K562 (cell line): ENCODE measurements around the gene CISD3. TPM values are rescaled to one million over a fixed set of nuclear protein-coding genes. Genes with fewer than 3 reads are reported as not detected.

Experiments used
- ATAC-seq: fragments of 200-7000 bp; cut with Tn5 transposase; 3 replicates; pipeline ENCODE4 v1.9.1; 2020; ENCODE audit warnings: moderate library complexity
- BruUV-seq: library from RNA; stranded (reverse); fragments of 400-500 nt; replicated peaks from 2 replicates; lab custom pipeline; 2021; lab: Mats Ljungman, UMichigan
- CTCF ChIA-PET: fragments of 300-600 bp; formaldehyde crosslinking; extraction: SDS; loops from one replicate; lab custom pipeline; 2021; ENCODE audit warnings: low intra/inter-chr PET ratio; lab: Yijun Ruan, JAX
- POLR2A ChIA-PET: fragments of 300-600, 350-650 bp; sonication (Branson Sonifier 250); formaldehyde crosslinking; extraction: SDS; loops from one replicate; lab custom pipeline; 2021; ENCODE audit warnings: antibody characterized with exemption, inconsistent platforms; lab: Yijun Ruan, JAX
- DNase-seq, 4 experiments: peaks; one replicate each; pipeline versions ENCODE4 v3.0.0 to v3.0.0-alpha.2; 2011 to 2018; ENCODE audit warnings: low spot score in 3 of 4, mixed read lengths in 3 of 4; ENCODE audit errors: extremely low read depth in 1 of 4
- FAIRE-seq: peaks from 2 replicates; lab custom pipeline; 2011; peaks lifted over from hg19 to GRCh38; lab: Jason Lieb, UNC
- H2AFZ ChIP-seq: 2 replicates; pipeline ENCODE4 v1.6.0; 2011; ENCODE audit warnings: low read depth, low read length, control low read depth, inconsistent platforms
- H3K27ac ChIP-seq: fragments of 200-600 bp; 3 replicates; pipeline ENCODE4 v1.8.0; 2011; ENCODE audit warnings: low read depth, mild to moderate bottlenecking, control low read depth, inconsistent platforms, low read length, moderate library complexity, mixed read lengths; ENCODE audit errors: extremely low read depth
- H3K27me3 ChIP-seq, 2 experiments: fragments of 300-600 bp in 1 of 2; 2 replicates in 1 of 2; 3 replicates in 1 of 2; pipeline versions ENCODE4 v1.6.0 to v1.8.0; 2011; ENCODE audit warnings: inconsistent platforms in 2 of 2, low read length in 2 of 2, mild to moderate bottlenecking in 1 of 2, mixed read lengths in 1 of 2, moderate library complexity in 1 of 2; ENCODE audit not compliant: control insufficient read depth in 2 of 2, insufficient read depth in 2 of 2
- H3K36me3 ChIP-seq: fragments of 300-600 bp; 3 replicates; pipeline ENCODE4 v1.8.0; 2011; ENCODE audit warnings: mild to moderate bottlenecking, low read length, inconsistent platforms; ENCODE audit not compliant: control insufficient read depth, insufficient read depth
- H3K4me1 ChIP-seq, 2 experiments: fragments of 200-600 bp in 1 of 2; replicated peaks in 1 of 2; 2 replicates in 1 of 2; 3 replicates in 1 of 2; pipeline versions ENCODE4 v1.5.1 to v1.8.0; 2011; ENCODE audit warnings: inconsistent platforms in 2 of 2, low read length in 2 of 2, mild to moderate bottlenecking in 1 of 2, mixed read lengths in 1 of 2, moderate library complexity in 1 of 2; ENCODE audit not compliant: control insufficient read depth in 2 of 2, insufficient read depth in 2 of 2
- H3K4me2 ChIP-seq: 2 replicates; pipeline ENCODE4 v1.6.1; 2011; ENCODE audit warnings: low read length, control low read depth, inconsistent platforms, mixed read lengths; ENCODE audit not compliant: insufficient read depth
- H3K4me3 ChIP-seq: fragments of 200-600 bp; sonication (generic), shearing (Covaris generic); 2 replicates; pipeline ENCODE4 v1.5.1; 2016; ENCODE audit warnings: control low read depth, inconsistent platforms
- H3K79me2 ChIP-seq: fragments of 200-600 bp; 3 replicates; pipeline ENCODE4 v1.8.0; 2011; ENCODE audit warnings: low read length, inconsistent platforms; ENCODE audit not compliant: control insufficient read depth, insufficient read depth
- H3K9ac ChIP-seq, 2 experiments: 2 replicates each; pipeline versions ENCODE4 v1.6.0 to v1.6.1; 2011; ENCODE audit warnings: low read depth in 2 of 2, low read length in 2 of 2, control low read depth in 1 of 2, inconsistent platforms in 1 of 2, mild to moderate bottlenecking in 1 of 2, mixed read lengths in 1 of 2; ENCODE audit not compliant: insufficient read depth in 1 of 2
- H3K9me1 ChIP-seq: one replicate; pipeline ENCODE4 v1.6.0; 2011; ENCODE audit warnings: inconsistent platforms, mild to moderate bottlenecking, low read length, moderate library complexity; ENCODE audit not compliant: control insufficient read depth, insufficient read depth
- H3K9me3 ChIP-seq: replicated peaks from 2 replicates; pipeline ENCODE4 v1.5.1; 2011; ENCODE audit warnings: low read depth, low read length, inconsistent platforms; ENCODE audit not compliant: control insufficient read depth, insufficient read depth
- H4K20me1 ChIP-seq: replicated peaks from 2 replicates; pipeline ENCODE4 v1.6.1; 2011; ENCODE audit warnings: low read length, inconsistent platforms, mixed read lengths; ENCODE audit not compliant: control insufficient read depth, insufficient read depth
- CC2D1A ChIP-seq: fragments of 450-650 bp; IDR thresholded peaks from 2 replicates; pipeline ENCODE4 v1.6.1; 2017; ENCODE audit warnings: mild to moderate bottlenecking
- HMGN3 ChIP-seq: IDR thresholded peaks from 2 replicates; pipeline ENCODE4 v1.6.1; 2011; ENCODE audit warnings: borderline replicate concordance, low read depth, mild to moderate bottlenecking, mixed read lengths, low read length; ENCODE audit not compliant: insufficient read length; ENCODE audit errors: extremely low read depth
- MAFF ChIP-seq: IDR thresholded peaks from 2 replicates; pipeline ENCODE4 v1.6.1; 2012; ENCODE audit warnings: low read length, improper control_type of control experiment
- MED1 ChIP-seq: sonication (generic); formaldehyde crosslinking; IDR thresholded peaks from 2 replicates; pipeline ENCODE4 v1.8.1; 2023; ENCODE audit warnings: missing genetic modification reagents, borderline replicate concordance
- MEF2D ChIP-seq: conservative IDR thresholded peaks from 2 replicates; pipeline ENCODE4 v1.6.1; 2016; ENCODE audit warnings: low read depth, missing genetic modification characterization, missing compliant biosample characterization
- PCBP1 ChIP-seq: fragments of 200-400 bp; formaldehyde crosslinking; IDR thresholded peaks from 2 replicates; pipeline ENCODE4 v1.6.1; 2018; ENCODE audit warnings: mild to moderate bottlenecking, low read depth, low read length; ENCODE audit not compliant: poor library complexity, severe bottlenecking
- POLR2G ChIP-seq: fragments of 200-400 bp; formaldehyde crosslinking; IDR thresholded peaks from 2 replicates; pipeline ENCODE4 v1.6.1; 2017; ENCODE audit warnings: low read depth, mild to moderate bottlenecking, antibody characterized with exemption, low read length, moderate library complexity
- RBFOX2 ChIP-seq: fragments of 200-400 bp; formaldehyde crosslinking; IDR thresholded peaks from 2 replicates; pipeline ENCODE4 v1.6.1; 2017; ENCODE audit warnings: low read depth, mild to moderate bottlenecking, low read length, moderate library complexity
- RHOXF2B ChIP-seq: fragments of 250-450 bp; sonication (Bioruptor Pico); conservative IDR thresholded peaks from 2 replicates; pipeline ENCODE4 v1.5.1; 2021
- SMC3 ChIP-seq: conservative IDR thresholded peaks from 2 replicates; pipeline ENCODE4 v1.6.1; 2011; ENCODE audit warnings: low read depth, low read length, improper control_type of control experiment; ENCODE audit not compliant: insufficient read depth
- SOX6 ChIP-seq: fragments of 450-650 bp; IDR thresholded peaks from 2 replicates; pipeline ENCODE4 v1.6.1; 2014; ENCODE audit warnings: mild to moderate bottlenecking
- ZFX ChIP-seq: sonication (generic); formaldehyde crosslinking; IDR thresholded peaks from 2 replicates; pipeline ENCODE4 v1.8.0; 2022; ENCODE audit warnings: mild to moderate bottlenecking, missing genetic modification reagents, moderate library complexity
- ZNF347 ChIP-seq: fragments of 450-650 bp; formaldehyde crosslinking; IDR thresholded peaks from 2 replicates; pipeline ENCODE4 v1.4.0; 2020; ENCODE audit warnings: low read depth, mild to moderate bottlenecking, moderate library complexity
- ZNF766 ChIP-seq: fragments of 200-800 bp; sonication (Bioruptor generic); conservative IDR thresholded peaks from 2 replicates; pipeline ENCODE4 v1.6.1; 2016; ENCODE audit warnings: missing genetic modification characterization, missing compliant biosample characterization
- WGBS: fragments of 100-300 bp; shearing (Covaris generic); methylation state at CpG from one replicate; pipeline ENCODE4 v1.1.6; 2016; ENCODE audit warnings: low coverage, mixed read lengths; ENCODE audit not compliant: insufficient coverage; ENCODE audit errors: missing lambda C conversion rate; 5-methylcytosine and 5-hydroxymethylcytosine counted together
- in situ Hi-C: fragments of 300-500 bp; cut with MboI; formaldehyde crosslinking; loops from 4 replicates; pipeline ENCODE4 v1.15.0; 2018; ENCODE audit warnings: inconsistent platforms, mixed read lengths
- intact Hi-C: fragments of 100-400 bp; cut with micrococcal nuclease; formaldehyde crosslinking; loops from 2 replicates; pipeline ENCODE4 v1.14.2; 2022
- polyA plus RNA-seq, 8 experiments: library from polyadenylated mRNA; depleted of rRNA in 4 of 8; stranded (reverse) in 5 of 8; unstranded in 3 of 8; fragments of >200 nt; fragmentation: Nextera tagmentation in 2 of 8; fragmentation: Illumina TruSeq in 1 of 8; extraction: Ambion mirVana in 2 of 8; extraction: Trizol in 1 of 8; gene quantifications; 2 replicates each; pipeline versions ENCODE4 v1.2.1 to v1.2.3, GENCODE V29; 2011 to 2014; ENCODE audit warnings: inconsistent platforms in 1 of 8, missing spikeins in 1 of 8
- total RNA-seq, 7 experiments: library from RNA; depleted of rRNA in 6 of 7; stranded (reverse); fragments of >200 nt in 6 of 7; fragmentation: Illumina TruSeq in 2 of 7; extraction: Trizol in 2 of 7; gene quantifications; 2 replicates each; pipeline versions ENCODE4 v1.2.1 to v1.2.3, GENCODE V29; 2011 to 2021; ENCODE audit warnings: low replicate concordance in 1 of 7
- TF ChIP-seq, protein P1 (sequence below), 2 experiments: IDR thresholded peaks; 2 replicates each; pipeline ENCODE4 v1.6.1; 2011; ENCODE audit warnings: borderline replicate concordance in 1 of 2, control low read depth in 1 of 2, low read depth in 1 of 2, low read length in 1 of 2, mild to moderate bottlenecking in 1 of 2, mixed read lengths in 1 of 2, moderate library complexity in 1 of 2; ENCODE audit not compliant: insufficient read depth in 1 of 2, insufficient read length in 1 of 2, poor library complexity in 1 of 2, severe bottlenecking in 1 of 2; ENCODE audit errors: extremely low read depth in 1 of 2

Gene CISD3
- total and polyA plus RNA-seq, 9 of the 15 experiments (the other 6 are each of a cell fraction or from before 2014, with no cell fraction given), result 5.0 to 60.7 (median 15.7) TPM

DNA sequence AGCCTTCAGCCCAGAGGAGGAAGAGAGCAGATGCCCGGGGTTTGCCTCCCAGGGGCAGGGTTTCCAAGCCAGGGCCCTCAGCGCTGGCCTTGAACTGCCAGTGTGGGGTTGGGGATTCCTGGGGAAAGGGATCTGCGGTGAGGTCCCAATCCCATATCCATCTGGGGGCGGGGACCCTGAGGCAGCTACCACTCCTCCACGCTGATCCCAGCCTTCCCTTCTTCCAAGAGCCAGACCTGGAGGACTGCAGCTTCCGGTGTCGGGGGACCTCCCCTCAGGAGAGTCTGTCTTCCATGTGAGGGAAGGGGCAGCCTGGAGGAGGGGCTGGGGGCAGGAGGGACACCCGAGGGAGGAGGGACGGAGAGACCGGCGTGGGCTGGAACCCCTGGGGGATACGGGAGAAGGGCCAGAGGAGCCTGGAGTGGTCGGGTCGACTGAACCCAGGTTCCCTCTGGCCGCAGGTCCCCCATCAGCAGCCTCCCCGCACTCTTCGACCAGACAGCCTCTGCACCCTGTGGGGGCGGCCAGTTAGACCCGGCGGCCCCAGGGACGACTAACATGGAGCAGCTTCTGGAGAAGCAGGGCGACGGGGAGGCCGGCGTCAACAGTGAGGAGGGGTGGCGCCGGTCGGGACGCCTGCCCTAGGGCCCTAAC is 10.7 kb upstream of the CISD3 start:
- ATAC-seq, result peak; percentile 3
- H3K79me2 ChIP-seq, result no peaks in the 10 kb centered on the region
- no peaks in the 10 kb centered on the region for H3K9me3 ChIP-seq
- no peak for TF ChIP-seq MEF2D (tag)
- no peak for TF ChIP-seq MAFF
- no peak for TF ChIP-seq ZNF347 (CRISPR knock-in tag)
- TF ChIP-seq ZFX (CRISPR knock-in tag), result 0 out of 2 replicates have a peak, but pooled peaks have one; percentile 26
- no peak for TF ChIP-seq SMC3
- TF ChIP-seq HMGN3, result peak; percentile 38
- no peak for TF ChIP-seq MED1 (CRISPR knock-in tag)
- no peak for TF ChIP-seq CC2D1A
- no peak for TF ChIP-seq ZNF766 (CRISPR knock-in tag)
- TF ChIP-seq POLR2G, result peak; percentile 67
- TF ChIP-seq SOX6, result no peak
- TF ChIP-seq, protein P1, sequence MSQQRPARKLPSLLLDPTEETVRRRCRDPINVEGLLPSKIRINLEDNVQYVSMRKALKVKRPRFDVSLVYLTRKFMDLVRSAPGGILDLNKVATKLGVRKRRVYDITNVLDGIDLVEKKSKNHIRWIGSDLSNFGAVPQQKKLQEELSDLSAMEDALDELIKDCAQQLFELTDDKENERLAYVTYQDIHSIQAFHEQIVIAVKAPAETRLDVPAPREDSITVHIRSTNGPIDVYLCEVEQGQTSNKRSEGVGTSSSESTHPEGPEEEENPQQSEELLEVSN (IDR thresholded peaks at IDR 0.05; ENCODE audit: borderline replicate concordance in 1 of 2, extremely low read depth in 1 of 2, insufficient read depth in 1 of 2, insufficient read length in 1 of 2, low read depth in 1 of 2, low read length in 1 of 2, poor library complexity in 1 of 2, severe bottlenecking in 1 of 2), result peak in 1 of 2 experiments; percentile 22
- TF ChIP-seq PCBP1, result peak; percentile 48
- 0 out of 2 replicates have a peak, but pooled peaks have one; percentile 8 for TF ChIP-seq RBFOX2
- TF ChIP-seq RHOXF2B, result no peak
- ChIA-PET POLR2A (interaction anchor here (0.6 to 3.1 kb wide), 8 partner anchors 9 to 68 kb away, joined by 3 to 30 read pairs (median 4); partner anchors contain the start of gene MLLT6), CTCF (no interaction called here)
- no peak overlapping the region; the same call in 1 of the 2 replicates for H3K4me3 ChIP-seq
- no peak for FAIRE-seq
- intact Hi-C loops, result no loop called here
- 34% methylated on average over 13 of the region's 29 CpGs for WGBS
- H3K27me3 ChIP-seq, result no peaks in the 10 kb centered on the region
- peaks cover 10% of the 10 kb centered on the region for H3K9me1 ChIP-seq
- peak overlapping the region; percentile 56 for H3K27ac ChIP-seq
- DNase-seq, result no peak
- in situ Hi-C loops, result no loop called here
- H3K36me3 ChIP-seq, result peaks cover 58% of the 10 kb centered on the region
- H3K4me2 ChIP-seq, result peak overlapping the region; percentile 76
- H3K9ac ChIP-seq, result peak overlapping the region; percentile 53 to 75
- H2AFZ ChIP-seq, result 0 out of 2 replicates have a peak overlapping the region, but pooled peaks have one; percentile 40
- no TSS peak for BruUV-seq
- H3K4me1 ChIP-seq, result peaks cover 20 to 41% of the 10 kb centered on the region in 2 experiments
- H4K20me1 ChIP-seq, result no peaks in the 10 kb centered on the region
